ENCODE results near the gene SEPTIN10. TPM values are rescaled to one million over a fixed set of nuclear protein-coding genes. Genes with fewer than 3 reads are reported as not detected.

SEPTIN10 gene
- total and polyA plus RNA-seq, 2 donors (not counting 1 experiment from before 2014, with no cell fraction given) = 0.28 TPM; not detected in 1

GRCh38 chr2:109575373-109575772, 38.4 kb downstream of the SEPTIN10 start:
- intact Hi-C loops (cut with micrococcal nuclease) = no loop called here
- no peaks in the 10 kb centered on the region for H3K4me1 Mint-ChIP-seq
- H3K9ac ChIP-seq (ENCODE audit: low read length) = no peak overlapping the region
- ATAC-seq (ENCODE audit: low read depth) = no peak
- H3K4me1 ChIP-seq (ENCODE audit: control insufficient read depth in 2 of 2, insufficient read depth in 2 of 2, low read length in 2 of 2) = no peaks in the 10 kb centered on the region
- ChIA-PET CTCF (no interaction called here), POLR2A (no interaction called here)
- no peaks in the 10 kb centered on the region for H3K9me3 ChIP-seq (ENCODE audit: control extremely low read depth in 1 of 3, control insufficient read depth in 2 of 3, insufficient read depth in 1 of 3, low read length in 2 of 3)
- no peaks in the 10 kb centered on the region for H3K79me2 ChIP-seq (ENCODE audit: control insufficient read depth, insufficient read depth, low read length)
- no peak overlapping the region for H2AFZ ChIP-seq (ENCODE audit: insufficient read depth, low read depth, low read length, poor library complexity, severe bottlenecking)
- H3K4me2 ChIP-seq (replicated peaks; ENCODE audit: low read depth, low read length, poor library complexity, severe bottlenecking) = no peak overlapping the region
- no peak overlapping the region for H3K27ac ChIP-seq (ENCODE audit: low read length in 2 of 2)
- H3K9me3 Mint-ChIP-seq (ENCODE audit: insufficient read depth) = no peaks in the 10 kb centered on the region
- no peak overlapping the region for H3K4me3 Mint-ChIP-seq
- no peak for TF ChIP-seq CTCF (IDR thresholded peaks at IDR 0.05)
- no peak for TF ChIP-seq EZH2 (IDR thresholded peaks at IDR 0.05; ENCODE audit: borderline replicate concordance, insufficient read depth, low read depth, low read length, poor library complexity, severe bottlenecking)
- no peak overlapping the region for H3K4me3 ChIP-seq (ENCODE audit: control extremely low read depth in 1 of 5, extremely low read depth in 1 of 5, insufficient read depth in 1 of 5, low read depth in 2 of 5, low read length in 4 of 5)
- no CpG with 5 or more reads among the region's 1 CpG for WGBS (ENCODE audit: insufficient coverage)
- H3K27me3 ChIP-seq (replicated peaks in 1 of 4; ENCODE audit: control extremely low read depth in 1 of 4, control insufficient read depth in 3 of 4, insufficient read depth in 4 of 4, low read length in 3 of 4) = no peaks in the 10 kb centered on the region
- peaks cover 12% of the 10 kb centered on the region for H3K27me3 Mint-ChIP-seq
- no peaks in the 10 kb centered on the region for H4K20me1 ChIP-seq (ENCODE audit: control insufficient read depth, insufficient read depth, low read length, poor library complexity, severe bottlenecking)
- no peak overlapping the region for H3K27ac Mint-ChIP-seq
- H3K36me3 ChIP-seq (replicated peaks in 1 of 2; ENCODE audit: control extremely low read depth in 1 of 2, control insufficient read depth in 1 of 2, extremely low read depth in 1 of 2, insufficient read depth in 2 of 2, low read length in 1 of 2) = no peaks in the 10 kb centered on the region
- DNase-seq = no peak

- ChIA-PET CTCF (no interaction called here), POLR2A (no interaction called here)
- Histone ChIP-seq H3K36me3 (replicated peaks in 1 of 2; ENCODE audit: control extremely low read depth in 1 of 2, control insufficient read depth in 1 of 2, extremely low read depth in 1 of 2, insufficient read depth in 2 of 2, low read length in 1 of 2) (no peaks in the 10 kb centered on the region), H3K79me2 (ENCODE audit: control insufficient read depth, insufficient read depth, low read length) (no peaks in the 10 kb centered on the region), H3K27me3 (replicated peaks in 1 of 4; ENCODE audit: control extremely low read depth in 1 of 4, control insufficient read depth in 3 of 4, insufficient read depth in 4 of 4, low read length in 3 of 4) (no peaks in the 10 kb centered on the region), H3K9me3 (ENCODE audit: control extremely low read depth in 1 of 3, control insufficient read depth in 2 of 3, insufficient read depth in 1 of 3, low read length in 2 of 3) (no peaks in the 10 kb centered on the region), H3K27ac (ENCODE audit: low read length in 2 of 2) (no peak overlapping the region), H3K4me2 (replicated peaks; ENCODE audit: low read depth, low read length, poor library complexity, severe bottlenecking) (no peak overlapping the region), H3K4me3 (ENCODE audit: control extremely low read depth in 1 of 5, extremely low read depth in 1 of 5, insufficient read depth in 1 of 5, low read depth in 2 of 5, low read length in 4 of 5) (no peak overlapping the region), H4K20me1 (ENCODE audit: control insufficient read depth, insufficient read depth, low read length, poor library complexity, severe bottlenecking) (no peaks in the 10 kb centered on the region), H2AFZ (ENCODE audit: insufficient read depth, low read depth, low read length, poor library complexity, severe bottlenecking) (no peak overlapping the region), H3K4me1 (ENCODE audit: control insufficient read depth in 2 of 2, insufficient read depth in 2 of 2, low read length in 2 of 2) (no peaks in the 10 kb centered on the region), H3K9ac (ENCODE audit: low read length) (no peak overlapping the region)
- DNase-seq = no peak
- Mint-ChIP-seq H3K4me3 (no peak overlapping the region), H3K27ac (no peak overlapping the region), H3K27me3 (peaks cover 6% of the 10 kb centered on the region), H3K4me1 (no peaks in the 10 kb centered on the region), H3K9me3 (ENCODE audit: insufficient read depth) (no peaks in the 10 kb centered on the region)
- TF ChIP-seq EZH2 (IDR thresholded peaks at IDR 0.05; ENCODE audit: borderline replicate concordance, insufficient read depth, low read depth, low read length, poor library complexity, severe bottlenecking) (no peak), CTCF (IDR thresholded peaks at IDR 0.05) (no peak)
- no peak for ATAC-seq (ENCODE audit: low read depth)
- 32% methylated on average over 2 of the region's 4 CpGs for WGBS (ENCODE audit: insufficient coverage)
- intact Hi-C loops (cut with micrococcal nuclease) = no loop called here
Observed at GRCh38 chr2:109563980-109564550, 49.7 kb downstream of the SEPTIN10 start.
